Hepatocyte (in vitro differentiated cells): ENCODE data around the gene CRACDL. TPM values are rescaled to one million over a fixed set of nuclear protein-coding genes. Genes with fewer than 3 reads are reported as not detected.

ENCODE experiments used
- DNase-seq: peaks from one replicate; pipeline ENCODE4 v3.0.0-alpha.2; 2016; ENCODE audit warnings: low spot score
- H2AFZ ChIP-seq: fragments of 200-600 bp; sonication (generic); 2 replicates; pipeline ENCODE4 v1.6.0; 2016; ENCODE audit warnings: antibody characterized with exemption, mild to moderate bottlenecking
- H3K27ac ChIP-seq: fragments of 200-600 bp; sonication (generic); 2 replicates; pipeline ENCODE4 v1.5.1; 2016; ENCODE audit warnings: mild to moderate bottlenecking
- H3K27me3 ChIP-seq: fragments of 200-600 bp; sonication (generic); 2 replicates; pipeline ENCODE4 v1.6.1; 2016
- H3K36me3 ChIP-seq: fragments of 200-600 bp; sonication (generic); replicated peaks from 2 replicates; pipeline ENCODE4 v1.5.1; 2016; ENCODE audit warnings: low read depth; ENCODE audit not compliant: insufficient read depth
- H3K4me1 ChIP-seq: fragments of 200-600 bp; sonication (generic); 2 replicates; pipeline ENCODE4 v1.5.1; 2016; ENCODE audit warnings: mild to moderate bottlenecking, moderate library complexity; ENCODE audit not compliant: insufficient read depth
- H3K4me2 ChIP-seq: fragments of 200-600 bp; sonication (generic); 2 replicates; pipeline ENCODE4 v1.6.0; 2016
- H3K4me3 ChIP-seq: fragments of 200-600 bp; sonication (generic); 2 replicates; pipeline ENCODE4 v1.5.1; 2016; ENCODE audit warnings: mild to moderate bottlenecking
- H3K79me2 ChIP-seq: fragments of 200-600 bp; sonication (generic); 2 replicates; pipeline ENCODE4 v1.6.0; 2017; ENCODE audit warnings: mild to moderate bottlenecking
- H3K9me2 ChIP-seq: fragments of 200-600 bp; sonication (generic); replicated peaks from 2 replicates; pipeline ENCODE4 v1.6.0; 2017; ENCODE audit warnings: mild to moderate bottlenecking; ENCODE audit not compliant: insufficient read depth
- H3K9me3 ChIP-seq: fragments of 200-600 bp; sonication (generic); 2 replicates; pipeline ENCODE4 v1.5.1; 2016; ENCODE audit warnings: low read depth, mild to moderate bottlenecking
- H4K20me1 ChIP-seq: fragments of 200-600 bp; sonication (generic); 2 replicates; pipeline ENCODE4 v1.6.0; 2016; ENCODE audit warnings: mild to moderate bottlenecking; ENCODE audit not compliant: insufficient read depth, poor library complexity, severe bottlenecking
- EZH2 ChIP-seq: fragments of 200-600 bp; sonication (generic); IDR thresholded peaks from 2 replicates; pipeline ENCODE4 v1.6.1; 2016; ENCODE audit warnings: antibody characterized with exemption, mild to moderate bottlenecking, borderline replicate concordance
- EZH2phosphoT487 ChIP-seq: fragments of 200-600 bp; sonication (generic); IDR thresholded peaks from one replicate; pipeline ENCODE4 v1.6.1; 2018; ENCODE audit warnings: antibody characterized with exemption, mild to moderate bottlenecking, low read depth, moderate library complexity; ENCODE audit not compliant: unreplicated experiment, severe bottlenecking
- WGBS: methylation state at CpG from one replicate; pipeline ENCODE4 v1.1.6; 2016; ENCODE audit warnings: low lambda C conversion rate; ENCODE audit errors: missing lambda C conversion rate; 5-methylcytosine and 5-hydroxymethylcytosine counted together
- polyA plus RNA-seq: library from polyadenylated mRNA; unstranded; fragments of >200 nt; fragmentation: Nextera tagmentation; extraction: Ambion mirVana; gene quantifications from 2 replicates; pipeline ENCODE4 v1.2.1, GENCODE V29; 2016
- total RNA-seq: library from RNA; depleted of rRNA; stranded (reverse); fragments of >200 nt; gene quantifications from 2 replicates; pipeline ENCODE4 v1.2.3, GENCODE V29; 2014
- TF ChIP-seq, protein P1 (sequence below): fragments of 200-600 bp; sonication (generic); IDR thresholded peaks from 2 replicates; pipeline ENCODE4 v1.5.1; 2016; ENCODE audit warnings: antibody characterized with exemption, mild to moderate bottlenecking; ENCODE audit not compliant: poor library complexity

The CRACDL gene
- total and polyA plus RNA-seq, 2 experiments from 2014 or later, result 0.47 to 1.4 TPM

DNA sequence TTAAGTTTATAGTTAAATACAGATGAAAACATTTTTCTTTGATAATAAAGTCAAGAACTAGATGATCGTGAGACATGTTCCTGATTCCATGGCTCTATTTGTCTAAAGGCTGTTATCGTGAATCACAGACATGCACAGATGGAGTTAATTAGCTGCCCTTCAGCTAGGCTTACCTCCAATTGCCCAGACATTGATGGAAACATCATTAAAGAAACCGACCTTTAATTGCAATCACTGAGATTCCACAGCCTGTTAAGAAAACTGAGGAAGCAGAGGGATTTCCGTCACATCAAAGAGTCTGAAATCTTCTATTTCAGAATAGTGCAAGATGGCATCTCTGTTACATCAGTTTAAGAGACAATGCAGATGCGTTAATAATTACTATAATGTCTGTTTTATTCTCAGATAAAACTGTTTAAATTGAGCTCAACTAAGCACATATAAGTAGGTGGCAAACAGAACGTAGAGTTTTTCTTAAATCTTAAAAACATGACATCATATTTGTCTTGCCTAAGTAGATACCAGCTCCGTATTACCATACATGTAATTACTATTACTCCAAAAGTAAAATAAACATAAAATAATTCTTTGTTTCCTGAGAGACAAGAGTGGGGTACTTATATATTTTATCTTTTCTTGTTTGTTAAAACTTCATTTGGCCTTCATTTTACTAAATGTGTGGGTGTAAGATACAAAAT, 23.9 kb upstream of the CRACDL start:
- TF ChIP-seq, protein P1, sequence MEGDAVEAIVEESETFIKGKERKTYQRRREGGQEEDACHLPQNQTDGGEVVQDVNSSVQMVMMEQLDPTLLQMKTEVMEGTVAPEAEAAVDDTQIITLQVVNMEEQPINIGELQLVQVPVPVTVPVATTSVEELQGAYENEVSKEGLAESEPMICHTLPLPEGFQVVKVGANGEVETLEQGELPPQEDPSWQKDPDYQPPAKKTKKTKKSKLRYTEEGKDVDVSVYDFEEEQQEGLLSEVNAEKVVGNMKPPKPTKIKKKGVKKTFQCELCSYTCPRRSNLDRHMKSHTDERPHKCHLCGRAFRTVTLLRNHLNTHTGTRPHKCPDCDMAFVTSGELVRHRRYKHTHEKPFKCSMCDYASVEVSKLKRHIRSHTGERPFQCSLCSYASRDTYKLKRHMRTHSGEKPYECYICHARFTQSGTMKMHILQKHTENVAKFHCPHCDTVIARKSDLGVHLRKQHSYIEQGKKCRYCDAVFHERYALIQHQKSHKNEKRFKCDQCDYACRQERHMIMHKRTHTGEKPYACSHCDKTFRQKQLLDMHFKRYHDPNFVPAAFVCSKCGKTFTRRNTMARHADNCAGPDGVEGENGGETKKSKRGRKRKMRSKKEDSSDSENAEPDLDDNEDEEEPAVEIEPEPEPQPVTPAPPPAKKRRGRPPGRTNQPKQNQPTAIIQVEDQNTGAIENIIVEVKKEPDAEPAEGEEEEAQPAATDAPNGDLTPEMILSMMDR, result no peak
- TF ChIP-seq EZH2 (no peak), EZH2phosphoT487 (no peak)
- H3K4me2 ChIP-seq, result no peak overlapping the region
- no peak overlapping the region for H3K4me3 ChIP-seq
- H3K79me2 ChIP-seq, result no peaks in the 10 kb centered on the region
- H4K20me1 ChIP-seq, result no peaks in the 10 kb centered on the region
- DNase-seq, result no peak
- H3K9me2 ChIP-seq, result no peaks in the 10 kb centered on the region
- 43% methylated on average over 7 of the region's 7 CpGs for WGBS
- no peaks in the 10 kb centered on the region for H3K9me3 ChIP-seq
- H3K36me3 ChIP-seq, result no peaks in the 10 kb centered on the region
- no peaks in the 10 kb centered on the region for H3K4me1 ChIP-seq
- no peak overlapping the region for H3K27ac ChIP-seq
- H2AFZ ChIP-seq, result no peak overlapping the region
- H3K27me3 ChIP-seq, result peaks cover 3% of the 10 kb centered on the region

DNA sequence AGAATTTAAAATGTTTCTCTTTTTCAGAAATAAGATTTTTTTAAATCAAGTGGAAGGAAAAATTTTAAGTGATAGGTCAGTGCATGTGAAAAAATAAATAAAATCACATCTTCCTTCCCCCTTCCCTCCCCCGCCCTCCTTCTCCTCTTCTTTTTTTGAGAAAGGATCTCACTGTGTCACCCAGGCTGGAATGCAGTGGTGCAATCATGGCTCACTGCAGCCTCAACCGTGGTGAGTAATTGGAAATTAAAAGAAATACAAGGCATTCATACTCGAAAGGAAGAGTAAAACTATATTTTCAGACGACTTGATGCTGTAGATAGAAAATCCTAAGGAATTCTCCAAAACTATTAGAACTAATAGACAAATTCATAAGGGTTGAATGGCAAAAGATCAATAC, 16.9 kb upstream of the CRACDL start:
- H4K20me1 ChIP-seq, result no peaks in the 10 kb centered on the region
- TF ChIP-seq EZH2 (no peak), EZH2phosphoT487 (no peak)
- TF ChIP-seq, protein P1, result no peak
- 68% methylated on average over 4 of the region's 4 CpGs for WGBS

DNA sequence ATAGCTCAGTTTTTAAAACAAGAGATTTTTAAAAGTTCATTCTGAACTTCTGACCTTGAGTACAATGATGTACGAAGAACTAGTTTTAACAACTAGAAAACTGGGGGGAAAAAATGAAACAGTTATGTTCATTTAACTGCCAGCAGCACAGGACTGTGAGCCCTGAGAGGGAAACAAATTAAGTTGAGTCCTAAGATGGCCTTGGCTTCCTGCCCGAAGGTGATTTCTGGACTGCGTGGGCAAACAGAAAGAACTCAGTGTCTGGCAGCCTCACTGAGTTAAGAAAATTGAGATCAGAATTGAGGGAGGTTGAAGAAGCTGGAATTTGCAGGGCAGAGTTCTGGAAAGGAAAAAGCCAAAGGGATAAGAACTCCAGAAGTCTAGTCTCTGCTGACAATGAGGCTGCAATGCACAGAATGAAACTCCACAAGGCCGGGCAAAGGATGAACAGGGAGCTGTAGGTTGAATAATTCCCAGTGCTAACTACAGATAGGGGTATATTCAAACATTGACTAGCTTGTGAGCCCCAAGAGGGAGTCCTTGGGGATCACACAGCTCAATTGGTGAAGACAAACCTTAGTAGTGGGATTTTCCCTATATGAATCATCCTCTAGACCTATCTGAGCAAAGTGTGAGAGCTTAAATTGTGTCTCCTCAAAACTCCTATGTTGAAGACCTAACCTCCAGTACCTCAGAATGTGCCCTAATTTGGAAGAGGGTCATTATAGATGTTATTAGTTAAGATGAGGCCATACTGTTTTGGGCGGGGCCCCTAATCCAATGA, 13.1 kb upstream of the CRACDL start:
- Histone ChIP-seq H3K4me1 (no peaks in the 10 kb centered on the region), H3K4me3 (no peak overlapping the region), H2AFZ (no peak overlapping the region), H3K27me3 (peaks cover 9% of the 10 kb centered on the region), H3K36me3 (no peaks in the 10 kb centered on the region), H4K20me1 (no peaks in the 10 kb centered on the region), H3K79me2 (no peaks in the 10 kb centered on the region), H3K4me2 (no peak overlapping the region), H3K9me2 (no peaks in the 10 kb centered on the region), H3K9me3 (no peaks in the 10 kb centered on the region), H3K27ac (no peak overlapping the region)
- TF ChIP-seq EZH2, result no peak
- TF ChIP-seq, protein P1, result no peak
- no peak for TF ChIP-seq EZH2phosphoT487
- WGBS, result 70% methylated on average over 5 of the region's 5 CpGs
- DNase-seq, result no peak

More for the DNA sequence above, 16.9 kb upstream of the CRACDL start:
- peaks cover 11% of the 10 kb centered on the region for H3K27me3 ChIP-seq
- no peak overlapping the region for H2AFZ ChIP-seq
- no peak for DNase-seq
- no peaks in the 10 kb centered on the region for H3K9me3 ChIP-seq
- no peak overlapping the region for H3K4me2 ChIP-seq
- no peaks in the 10 kb centered on the region for H3K79me2 ChIP-seq
- no peak overlapping the region for H3K27ac ChIP-seq
- H3K4me3 ChIP-seq, result no peak overlapping the region
- H3K9me2 ChIP-seq, result no peaks in the 10 kb centered on the region
- no peaks in the 10 kb centered on the region for H3K4me1 ChIP-seq
- no peaks in the 10 kb centered on the region for H3K36me3 ChIP-seq
